Activated effector memory CD4-positive, alpha-beta T cell treated with Interleukin-2 at 50 U/mL for 16 hours (primary cell): Measurements from ENCODE around the gene SRRM5.
"Not testable (repeated sequence)": the region's sequence is repeated elsewhere in the genome, so short reads cannot be mapped to it uniquely, and the experiment has no call there.

Experiments
- DNase-seq: peaks from one replicate; pipeline ENCODE4 v3.0.0-alpha.2; 2020

Gene SRRM5, protein sequence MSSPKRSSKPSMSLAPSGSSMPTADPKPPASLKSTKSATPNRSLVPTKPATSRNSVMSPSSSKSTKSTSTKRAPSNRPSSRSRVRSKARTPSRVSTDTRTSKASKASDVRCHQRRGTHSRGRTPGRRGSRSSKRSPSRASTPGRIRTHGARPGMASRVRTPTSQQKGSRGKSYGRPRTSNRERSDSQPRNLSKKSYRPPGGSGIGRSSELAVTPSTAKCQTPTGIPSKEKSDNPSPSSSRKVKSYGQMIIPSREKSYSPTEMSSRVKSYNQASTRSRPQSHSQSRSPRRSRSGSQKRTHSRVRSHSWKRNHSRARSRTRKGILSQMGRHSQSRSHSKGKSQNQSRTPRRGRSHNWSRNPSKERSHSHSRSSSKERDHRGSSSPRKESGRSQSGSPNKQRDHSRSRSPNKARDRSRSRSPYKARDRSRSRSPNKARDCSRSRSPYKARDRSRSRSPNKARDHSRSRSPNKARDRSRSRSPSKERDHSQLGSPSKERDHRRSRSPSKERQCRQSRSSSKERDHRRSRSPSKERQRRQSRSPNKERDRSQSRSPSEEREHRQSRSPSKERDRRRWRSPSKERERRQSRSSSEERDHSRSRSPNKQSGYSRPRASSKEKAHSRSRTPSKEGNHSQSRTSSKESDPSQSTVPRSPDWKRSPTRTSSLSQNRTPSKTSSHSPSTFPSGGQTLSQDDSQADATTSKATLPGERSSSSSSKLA

GRCh38 chr19:43611788-43612187 is at the start of gene SRRM5:
Gene SRRM5 (plus strand): TSS chr19:43612088. CDS start chr19:43612122, 34 bp downstream.
- DNase-seq, result no peak

GRCh38 chr19:43562226-43562697 is 49.6 kb upstream of the SRRM5 start:
- no peak for DNase-seq

DNA sequence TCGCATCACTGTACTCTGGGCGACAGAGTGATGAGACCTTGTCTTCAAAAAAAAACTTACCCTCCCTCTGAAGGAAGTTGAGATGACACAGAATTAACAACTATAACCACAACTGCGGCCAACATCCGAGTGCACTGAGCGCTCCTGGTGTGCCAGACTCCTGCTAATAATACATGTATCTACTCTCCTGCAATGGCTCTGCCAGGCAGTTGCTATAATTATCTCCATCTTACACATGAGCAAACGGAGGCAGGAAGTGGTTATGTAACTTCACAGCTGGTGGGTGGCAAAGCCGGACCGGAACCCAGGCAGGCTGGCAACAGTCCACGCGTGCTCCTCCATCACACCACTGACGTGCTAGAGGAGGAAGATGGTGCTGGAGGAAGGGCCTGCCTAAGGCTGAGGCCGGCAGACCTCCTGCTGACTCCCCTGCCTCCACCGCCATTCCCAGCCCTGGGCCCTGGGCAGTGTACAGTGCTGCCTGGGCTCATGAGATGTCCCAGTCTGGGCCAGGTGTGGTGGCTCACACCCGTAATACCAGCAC is 49.1 kb upstream of the SRRM5 start:
- DNase-seq, result peak; percentile 76

DNA sequence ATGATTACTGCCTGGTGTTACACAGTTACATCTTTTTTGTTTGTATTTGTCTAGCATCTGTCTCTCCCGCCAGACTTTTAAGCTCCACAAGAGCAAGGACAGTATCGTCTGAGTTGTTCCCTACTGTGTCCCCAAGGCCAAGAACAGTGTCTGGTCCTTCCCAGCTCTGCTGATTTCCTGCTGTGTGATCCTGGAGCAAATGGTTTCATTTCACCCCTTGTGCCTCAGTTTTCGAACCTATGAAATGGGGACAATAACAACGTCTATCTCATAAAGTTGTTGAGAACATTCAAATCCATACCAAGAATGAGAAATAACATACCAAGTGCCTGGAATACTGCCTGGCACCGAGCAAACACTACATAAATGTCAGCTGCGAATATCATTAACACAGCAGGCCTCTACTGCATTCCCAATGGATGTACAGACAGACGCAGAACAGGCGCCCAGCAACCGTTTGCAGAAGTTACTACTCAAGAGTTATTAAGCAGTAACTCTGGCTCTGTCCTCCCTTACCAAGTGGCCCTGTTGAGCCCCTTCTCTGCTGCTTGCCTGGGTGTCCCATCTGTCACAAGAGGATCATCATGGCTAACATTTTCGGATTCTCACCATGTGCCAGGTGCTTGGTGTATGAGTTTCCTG is 48.0 kb upstream of the SRRM5 start:
- no peak for DNase-seq

DNA sequence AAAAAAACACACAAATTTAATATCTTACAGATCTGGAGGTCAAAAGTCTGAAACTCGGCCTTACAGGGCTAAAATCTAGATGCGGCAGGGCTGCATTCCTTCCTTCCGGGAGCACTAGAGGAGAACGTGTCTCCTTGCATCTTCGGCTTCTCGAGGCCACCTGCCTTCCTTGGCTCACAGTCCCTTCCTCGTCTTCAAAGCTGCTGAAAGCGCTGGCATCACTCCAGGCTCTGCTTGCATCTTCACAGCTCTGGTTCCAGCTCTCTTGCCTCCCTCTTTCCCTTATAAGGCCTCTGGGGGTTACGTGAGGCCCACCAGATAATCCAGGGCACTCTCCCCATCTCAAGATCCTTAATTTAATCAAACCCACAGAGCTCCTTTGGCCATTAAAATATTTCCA is 47.1 kb upstream of the SRRM5 start:
- no peak for DNase-seq

DNA sequence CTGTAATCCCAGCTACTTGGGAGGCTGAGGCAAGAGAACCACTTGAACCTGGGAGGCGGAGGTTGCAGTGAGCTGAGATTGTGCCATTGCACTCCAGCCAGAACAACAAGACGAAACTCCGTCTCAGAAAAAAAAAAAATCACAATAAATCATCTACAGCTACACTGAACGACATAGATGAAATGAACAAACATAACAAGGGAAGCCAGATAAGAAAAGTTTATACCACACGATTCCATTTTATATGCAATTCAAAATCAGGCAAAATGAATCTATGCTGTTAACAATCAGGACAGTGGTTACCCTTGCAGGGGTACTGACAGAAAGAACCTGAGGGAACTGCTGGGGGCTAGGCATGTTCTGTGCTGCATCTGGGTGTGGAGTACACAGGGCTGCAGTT is 42.2 kb upstream of the SRRM5 start:
- DNase-seq, result no peak

GRCh38 chr19:43570174-43570791 is 41.6 kb upstream of the SRRM5 start:
- no peak for DNase-seq

DNA sequence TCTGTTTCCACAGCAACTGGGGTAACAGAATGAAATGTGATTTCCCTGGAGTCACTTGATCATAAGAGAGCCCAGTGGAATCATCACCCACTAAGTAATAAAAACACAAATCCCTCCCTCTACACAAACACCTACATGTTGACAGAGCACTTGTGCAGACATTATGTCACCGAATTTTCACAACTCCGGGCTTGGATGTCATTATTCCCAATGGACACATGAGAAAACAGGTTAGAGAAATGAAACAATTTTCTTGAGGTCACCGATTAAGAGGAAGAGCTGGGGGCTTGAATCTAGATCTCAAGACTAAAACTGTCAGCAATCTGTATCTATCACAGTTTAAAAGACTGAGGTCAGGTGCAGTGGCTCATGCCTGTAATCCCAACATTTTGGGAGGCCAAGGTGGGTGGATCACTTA is 39.7 kb upstream of the SRRM5 start:
- DNase-seq, result no peak

GRCh38 chr19:43574424-43575155 is 37.3 kb upstream of the SRRM5 start:
- no peak for DNase-seq

- peak; percentile 93 for DNase-seq
These were observed 36.5 kb upstream of the SRRM5 start, which contains the start of the genes PINLYP and XRCC1 for GRCh38 chr19:43575156-43575950. Gene PINLYP (plus strand): TSS chr19:43575801. CDS start chr19:43577192, 1,391 bp downstream. Gene XRCC1 (minus strand): TSS chr19:43575527. CDS start chr19:43575458, 69 bp downstream.

DNA sequence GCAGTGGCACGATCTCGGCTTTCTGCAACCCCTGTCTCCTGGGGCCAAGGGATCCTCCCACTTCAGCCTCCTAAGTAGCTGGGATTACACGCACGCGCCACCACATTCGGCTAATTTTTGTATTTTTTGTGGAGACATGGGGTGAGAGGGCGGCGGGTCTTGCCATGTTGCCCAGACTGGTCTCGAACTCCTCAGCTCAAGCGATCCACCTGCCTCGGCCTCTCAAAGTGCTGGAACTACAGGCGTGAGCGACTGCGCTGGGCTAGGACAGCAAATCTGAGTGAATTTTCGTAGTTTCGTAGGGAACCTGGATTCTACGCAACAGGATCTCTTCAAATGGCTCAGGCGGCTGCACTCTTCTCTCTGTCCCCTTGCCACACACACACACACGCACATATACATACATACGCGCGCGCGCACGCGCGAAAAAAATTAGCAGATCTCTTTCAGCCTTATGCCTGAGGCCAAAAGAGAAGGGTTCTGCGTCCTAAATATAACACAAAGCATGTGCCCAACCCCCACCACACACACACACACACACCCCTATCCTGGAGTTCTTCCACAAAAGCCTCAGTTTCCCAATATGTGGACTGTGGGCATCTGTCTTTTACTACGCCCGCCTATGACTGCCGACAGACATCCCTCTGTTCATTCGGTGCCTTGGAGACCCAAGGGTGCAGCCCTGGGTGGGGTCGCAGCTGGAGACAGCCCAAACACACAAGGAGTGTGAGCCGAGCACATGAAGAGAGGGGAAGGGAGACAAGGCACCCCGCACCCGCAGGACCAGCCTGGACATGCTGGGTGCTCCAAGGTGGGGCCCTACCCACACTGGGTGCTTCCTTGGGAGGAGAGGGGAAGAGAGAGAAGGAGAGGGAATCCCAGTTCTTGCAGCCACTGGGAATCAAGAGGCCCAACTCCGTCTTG is 35.7 kb upstream of the SRRM5 start:
- DNase-seq, result no peak

DNA sequence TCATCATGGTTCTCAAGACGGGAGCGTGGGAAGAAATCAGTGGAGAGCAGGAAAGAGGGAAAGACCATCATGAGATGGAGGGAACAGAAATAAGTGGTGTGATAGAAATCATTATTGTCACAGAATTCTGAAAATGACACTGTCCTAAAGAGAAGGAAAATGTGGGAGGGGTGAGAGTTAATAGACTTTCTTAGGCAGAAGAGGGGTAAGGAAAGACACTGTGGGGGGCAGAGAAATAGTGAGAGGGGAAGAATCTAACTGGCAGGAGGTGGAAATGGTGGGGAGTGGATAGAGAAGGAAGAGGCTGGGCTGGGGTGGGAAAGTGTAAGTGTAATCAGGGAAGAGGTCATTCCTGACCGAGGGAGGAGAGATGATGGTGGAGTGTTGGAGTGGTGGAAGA is 33.1 kb upstream of the SRRM5 start:
- no peak for DNase-seq

DNA sequence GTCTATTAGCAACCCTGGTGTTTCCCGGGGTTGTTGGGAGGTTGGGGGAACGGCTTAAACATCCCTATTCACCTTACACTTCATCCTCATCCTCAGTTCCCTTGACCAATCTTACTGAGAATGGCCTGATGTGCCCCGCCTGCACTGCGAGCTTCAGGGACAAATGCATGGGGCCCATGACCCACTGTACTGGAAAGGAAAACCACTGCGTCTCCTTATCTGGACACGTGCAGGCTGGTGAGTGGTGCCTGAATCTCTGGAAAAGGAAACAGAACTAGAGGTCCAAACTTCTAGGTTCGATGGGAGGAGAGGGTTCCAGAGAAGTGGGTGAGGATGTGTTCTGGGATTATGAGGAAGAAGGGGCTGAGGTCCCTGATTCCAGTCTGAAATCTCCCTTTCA is 30.4 kb upstream of the SRRM5 start:
- DNase-seq, result no peak

- DNase-seq, result no peak
These were observed 29.4 kb upstream of the SRRM5 start for GRCh38 chr19:43582495-43582894.

DNA sequence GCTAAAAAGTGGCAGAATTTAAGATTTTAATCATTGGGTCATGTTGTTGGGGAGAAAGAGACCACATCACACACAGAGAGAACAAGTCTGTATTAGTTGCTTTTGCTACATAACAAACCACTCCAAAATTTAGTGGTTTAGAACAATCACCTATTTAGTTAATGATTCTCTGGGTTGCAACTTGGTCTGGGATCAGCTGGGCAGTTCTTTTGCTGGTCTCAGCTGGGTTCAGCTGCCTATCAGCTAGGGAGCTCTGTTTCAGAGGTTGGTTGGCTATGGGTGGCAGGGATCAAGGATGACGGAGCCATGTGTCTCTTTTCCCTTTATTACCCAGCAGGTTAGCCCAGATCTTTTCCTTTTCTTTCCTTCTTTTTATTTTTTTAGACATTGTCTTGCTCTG is 27.4 kb upstream of the SRRM5 start:
- no peak for DNase-seq

DNA sequence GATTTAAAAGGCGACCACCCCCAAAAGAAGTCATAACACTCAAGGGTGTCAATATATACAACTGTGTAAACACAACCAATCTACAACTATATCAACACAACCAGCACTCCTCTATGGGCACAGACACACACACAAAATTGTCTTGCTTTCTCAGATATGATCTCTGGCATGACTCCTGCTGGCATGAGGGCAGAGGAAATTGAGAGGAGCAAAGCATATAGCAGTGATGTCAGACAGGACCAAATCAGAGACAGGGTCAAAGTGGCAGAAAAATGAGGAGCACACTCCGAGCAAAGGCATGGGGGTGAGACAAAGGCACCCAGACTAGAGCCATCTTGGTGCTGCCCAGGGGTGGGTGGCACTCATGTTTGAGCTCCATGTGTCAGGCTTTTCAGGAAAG is 25.5 kb upstream of the SRRM5 start:
- no peak for DNase-seq

GRCh38 chr19:43587029-43587428 is 24.9 kb upstream of the SRRM5 start:
- not testable (repeated sequence) for DNase-seq

DNA sequence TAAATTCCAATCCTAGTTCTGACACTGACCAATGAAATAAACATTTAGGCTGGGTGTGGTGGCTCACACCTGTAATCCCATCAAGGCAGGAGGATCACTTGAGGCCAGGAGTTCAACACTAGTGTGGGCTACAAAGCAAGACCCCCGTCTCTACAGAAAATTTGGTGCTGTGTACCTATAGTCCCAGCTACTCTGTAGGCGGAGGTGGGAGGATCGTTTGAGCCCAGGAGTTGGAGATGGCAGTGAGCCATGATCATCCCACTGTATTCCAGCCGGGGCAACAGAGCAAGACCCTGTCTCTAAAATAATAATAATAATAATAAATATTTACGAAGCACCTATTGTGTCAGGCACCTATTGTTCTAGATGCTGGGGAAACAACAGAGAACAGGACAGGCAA is 22.6 kb upstream of the SRRM5 start:
- no peak for DNase-seq

- DNase-seq, result no peak
These were observed 22.2 kb upstream of the SRRM5 start for GRCh38 chr19:43589678-43590077.
